Smooth muscle cell (in vitro differentiated cells): ENCODE results near the gene PTH1R. TPM values are rescaled to one million over a fixed set of nuclear protein-coding genes. Genes with fewer than 3 reads are reported as not detected.

ENCODE experiments used
- DNase-seq: peaks from one replicate; lab custom pipeline; 2025; ENCODE audit not compliant: unreplicated experiment; lab: John Stamatoyannopoulos, UW
- H2AFZ ChIP-seq: fragments of 200-600 bp; sonication (generic); 2 replicates; pipeline ENCODE4 v1.6.0; 2016; ENCODE audit warnings: antibody characterized with exemption, low read depth, mild to moderate bottlenecking
- H3F3A ChIP-seq: fragments of 200-600 bp; sonication (generic); 2 replicates; pipeline ENCODE4 v1.6.0; 2017; ENCODE audit warnings: antibody characterized with exemption, low read depth
- H3K27ac ChIP-seq: fragments of 200-600 bp; sonication (generic); 2 replicates; pipeline ENCODE4 v1.5.1; 2016; ENCODE audit warnings: low read depth, mild to moderate bottlenecking
- H3K27me3 ChIP-seq: fragments of 200-600 bp; sonication (generic); 2 replicates; pipeline ENCODE4 v1.6.1; 2016; ENCODE audit warnings: low read depth, mild to moderate bottlenecking
- H3K36me3 ChIP-seq: fragments of 200-600 bp; sonication (generic); 2 replicates; pipeline ENCODE4 v1.5.1; 2016; ENCODE audit warnings: low read depth
- H3K4me1 ChIP-seq: fragments of 200-600 bp; sonication (generic); 2 replicates; pipeline ENCODE4 v1.5.1; 2016; ENCODE audit warnings: low read depth
- H3K4me2 ChIP-seq: fragments of 200-600 bp; sonication (generic); 2 replicates; pipeline ENCODE4 v1.6.0; 2016; ENCODE audit warnings: mild to moderate bottlenecking
- H3K4me3 ChIP-seq: fragments of 200-600 bp; sonication (generic); 2 replicates; pipeline ENCODE4 v1.5.1; 2016; ENCODE audit warnings: mild to moderate bottlenecking
- H3K79me2 ChIP-seq: fragments of 200-600 bp; sonication (generic); 2 replicates; pipeline ENCODE4 v1.6.0; 2016; ENCODE audit warnings: low read depth, mild to moderate bottlenecking
- H3K9ac ChIP-seq: fragments of 200-600 bp; sonication (generic); 2 replicates; pipeline ENCODE4 v1.6.0; 2016; ENCODE audit warnings: low read depth
- H3K9me3 ChIP-seq: fragments of 200-600 bp; sonication (generic); replicated peaks from 2 replicates; pipeline ENCODE4 v1.5.1; 2016; ENCODE audit warnings: low read depth
- H4K20me1 ChIP-seq: fragments of 200-600 bp; sonication (generic); 2 replicates; pipeline ENCODE4 v1.6.0; 2016; ENCODE audit warnings: low read depth
- CTCF ChIP-seq: fragments of 200-600 bp; sonication (generic); IDR thresholded peaks from 2 replicates; pipeline ENCODE4 v1.5.1; 2017; ENCODE audit warnings: borderline replicate concordance, mild to moderate bottlenecking, antibody characterized with exemption; ENCODE audit not compliant: insufficient read depth, poor library complexity, severe bottlenecking
- WGBS: methylation state at CpG from one replicate; pipeline ENCODE4 v1.1.7; 2016; ENCODE audit warnings: low lambda C conversion rate; 5-methylcytosine and 5-hydroxymethylcytosine counted together
- polyA plus RNA-seq: library from polyadenylated mRNA; unstranded; fragments of >200 nt; fragmentation: Nextera tagmentation; extraction: Ambion mirVana; gene quantifications from 2 replicates; pipeline ENCODE4 v1.2.1, GENCODE V29; 2016
- total RNA-seq: library from RNA; depleted of rRNA; stranded (reverse); fragments of >200 nt; gene quantifications from 2 replicates; pipeline ENCODE4 v1.2.3, GENCODE V29; 2014

PTH1R gene
- total and polyA plus RNA-seq, 2 experiments from 2014 or later = 17.7 to 50.6 TPM

GRCh38 chr3:46868948-46869347 lies 8.6 kb upstream of the PTH1R start:
- no peak overlapping the region for H3K4me2 ChIP-seq
- no peaks in the 10 kb centered on the region for H3K9me3 ChIP-seq
- no peaks in the 10 kb centered on the region for H3K4me1 ChIP-seq
- H3F3A ChIP-seq = no peaks in the 10 kb centered on the region
- 91% methylated on average over 7 of the region's 7 CpGs for WGBS
- H3K27me3 ChIP-seq = no peaks in the 10 kb centered on the region
- no peak overlapping the region for H2AFZ ChIP-seq
- no peak overlapping the region for H3K4me3 ChIP-seq
- no peak for DNase-seq
- H3K79me2 ChIP-seq = no peaks in the 10 kb centered on the region
- no peaks in the 10 kb centered on the region for H3K36me3 ChIP-seq
- no peak for TF ChIP-seq CTCF
- H4K20me1 ChIP-seq = no peaks in the 10 kb centered on the region
- H3K9ac ChIP-seq = no peak overlapping the region
- no peak overlapping the region for H3K27ac ChIP-seq

GRCh38 chr3:46869440-46869839 lies 8.1 kb upstream of the PTH1R start:
- DNase-seq = no peak
- H3F3A ChIP-seq = no peaks in the 10 kb centered on the region
- no peaks in the 10 kb centered on the region for H3K79me2 ChIP-seq
- 85% methylated on average over 10 of the region's 10 CpGs for WGBS
- no peaks in the 10 kb centered on the region for H3K9me3 ChIP-seq
- H2AFZ ChIP-seq = no peak overlapping the region
- H3K36me3 ChIP-seq = no peaks in the 10 kb centered on the region
- no peak overlapping the region for H3K27ac ChIP-seq
- H3K9ac ChIP-seq = no peak overlapping the region
- no peaks in the 10 kb centered on the region for H4K20me1 ChIP-seq
- H3K4me3 ChIP-seq = no peak overlapping the region
- H3K27me3 ChIP-seq = no peaks in the 10 kb centered on the region
- H3K4me1 ChIP-seq = no peaks in the 10 kb centered on the region
- no peak for TF ChIP-seq CTCF
- no peak overlapping the region for H3K4me2 ChIP-seq

GRCh38 chr3:46870651-46871050 lies 6.9 kb upstream of the PTH1R start:
- H3K4me1 ChIP-seq = no peaks in the 10 kb centered on the region
- no peaks in the 10 kb centered on the region for H3K79me2 ChIP-seq
- H3K9me3 ChIP-seq = no peaks in the 10 kb centered on the region
- H3K27me3 ChIP-seq = no peaks in the 10 kb centered on the region
- H2AFZ ChIP-seq = no peak overlapping the region
- no peak overlapping the region for H3K4me2 ChIP-seq
- H3K9ac ChIP-seq = no peak overlapping the region
- TF ChIP-seq CTCF = no peak
- no peak for DNase-seq
- no peaks in the 10 kb centered on the region for H3K36me3 ChIP-seq
- no peaks in the 10 kb centered on the region for H3F3A ChIP-seq
- no peaks in the 10 kb centered on the region for H4K20me1 ChIP-seq
- WGBS = 93% methylated on average over 5 of the region's 5 CpGs
- no peak overlapping the region for H3K4me3 ChIP-seq
- no peak overlapping the region for H3K27ac ChIP-seq

GRCh38 chr3:46871222-46871621 lies 6.3 kb upstream of the PTH1R start:
- Histone ChIP-seq H3K4me2 (no peak overlapping the region), H4K20me1 (no peaks in the 10 kb centered on the region), H3K4me1 (no peaks in the 10 kb centered on the region), H3K4me3 (no peak overlapping the region), H3K79me2 (no peaks in the 10 kb centered on the region), H2AFZ (no peak overlapping the region), H3K27ac (no peak overlapping the region), H3K36me3 (no peaks in the 10 kb centered on the region), H3F3A (no peaks in the 10 kb centered on the region), H3K27me3 (no peaks in the 10 kb centered on the region), H3K9ac (no peak overlapping the region), H3K9me3 (no peaks in the 10 kb centered on the region)
- WGBS = 84% methylated on average over 10 of the region's 10 CpGs
- DNase-seq = no peak
- TF ChIP-seq CTCF = no peak
